Putamen (tissue), 1 donor: ENCODE measurements around the gene FAM217B.
A peak's percentile ranks its signal among the peaks of the same experiment; 100 is the strongest.

Experiments used
- DNase-seq: peaks from one replicate; pipeline ENCODE4 v3.0.0-alpha.2; 2016; ENCODE audit warnings: low spot score

Gene FAM217B

GRCh38 chr20:59940129-59940955 lies at the start of gene FAM217B, which contains the start of gene PPP1R3D:
TSS of gene FAM217B (plus strand) at chr20:59940389. CDS start at chr20:59943944, 3,555 bp downstream.
TSS of gene PPP1R3D (minus strand) at chr20:59940305. CDS start at chr20:59939931, 374 bp downstream.
- DNase-seq = peak; percentile 94

DNA sequence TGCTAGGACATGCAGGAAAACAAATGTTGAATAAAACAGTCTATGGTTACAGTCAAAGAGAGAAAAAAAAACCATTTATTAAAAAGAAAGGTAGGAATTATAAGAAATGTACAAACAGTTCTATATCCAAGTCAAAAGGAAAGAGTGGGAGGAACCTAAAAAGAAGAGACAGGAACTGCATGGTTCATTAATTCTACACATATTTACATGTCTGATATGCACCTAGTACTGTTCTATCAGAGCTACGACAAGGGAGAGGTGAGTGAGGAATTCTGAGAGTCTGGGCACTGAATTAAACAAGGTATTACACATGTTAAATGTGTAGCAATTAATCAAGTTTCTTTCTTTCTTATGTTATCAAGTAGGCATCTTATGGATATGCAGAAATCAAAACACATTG lies 48.6 kb upstream of the FAM217B start:
- DNase-seq = peak; percentile 18

DNA sequence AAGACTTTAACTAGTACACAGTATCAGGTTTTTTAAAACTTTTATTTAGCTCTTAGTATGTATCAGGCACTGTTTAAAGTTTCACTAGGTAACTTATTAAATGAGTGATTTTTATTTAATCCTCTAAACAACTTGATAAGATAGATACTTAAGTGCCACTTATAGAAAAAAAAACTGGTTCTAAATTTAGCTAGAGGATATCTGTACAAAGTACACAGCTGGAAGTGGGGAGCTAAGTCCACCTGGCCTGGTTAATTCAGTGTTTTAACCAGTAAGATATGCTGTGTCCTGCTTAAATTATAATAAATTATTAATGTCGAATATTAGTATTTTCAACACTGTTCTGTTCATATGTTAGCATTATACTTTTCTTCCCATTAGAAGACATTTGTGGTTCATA lies 44.3 kb upstream of the FAM217B start:
- DNase-seq = no peak

DNA sequence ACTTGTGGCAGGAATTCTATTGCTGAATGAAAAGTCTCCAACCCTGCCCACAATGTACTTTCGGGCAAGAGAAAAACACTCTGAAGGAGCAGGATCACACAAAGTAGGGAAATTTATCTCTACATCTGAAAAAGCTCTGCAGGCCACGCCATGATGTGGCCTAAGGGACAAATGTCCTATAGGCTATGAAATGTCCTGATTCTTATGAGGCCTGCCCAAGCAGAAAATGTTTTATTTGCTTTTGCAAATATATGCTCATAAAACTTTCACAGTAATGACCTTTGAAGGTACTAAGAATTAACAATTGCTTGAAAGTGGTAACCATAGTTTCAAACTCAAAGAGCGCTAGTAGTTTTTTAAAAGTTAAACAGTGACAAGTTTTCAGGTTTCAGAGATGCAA lies 37.7 kb upstream of the FAM217B start:
- DNase-seq = no peak

- no peak for DNase-seq
Observed at GRCh38 chr20:59903621-59904020, 36.6 kb upstream of the FAM217B start.

- DNase-seq = no peak
Observed at GRCh38 chr20:59908855-59909254, 31.3 kb upstream of the FAM217B start.

- DNase-seq = no peak
Observed at GRCh38 chr20:59911041-59911440, 29.1 kb upstream of the FAM217B start.

GRCh38 chr20:59912609-59913008 lies 27.6 kb upstream of the FAM217B start:
- no peak for DNase-seq

- DNase-seq = no peak
Observed at GRCh38 chr20:59920944-59921343, 19.2 kb upstream of the FAM217B start.

GRCh38 chr20:59923514-59923913 lies 16.7 kb upstream of the FAM217B start:
- no peak for DNase-seq

- DNase-seq = no peak
Observed at GRCh38 chr20:59925359-59925758, 14.8 kb upstream of the FAM217B start.

DNA sequence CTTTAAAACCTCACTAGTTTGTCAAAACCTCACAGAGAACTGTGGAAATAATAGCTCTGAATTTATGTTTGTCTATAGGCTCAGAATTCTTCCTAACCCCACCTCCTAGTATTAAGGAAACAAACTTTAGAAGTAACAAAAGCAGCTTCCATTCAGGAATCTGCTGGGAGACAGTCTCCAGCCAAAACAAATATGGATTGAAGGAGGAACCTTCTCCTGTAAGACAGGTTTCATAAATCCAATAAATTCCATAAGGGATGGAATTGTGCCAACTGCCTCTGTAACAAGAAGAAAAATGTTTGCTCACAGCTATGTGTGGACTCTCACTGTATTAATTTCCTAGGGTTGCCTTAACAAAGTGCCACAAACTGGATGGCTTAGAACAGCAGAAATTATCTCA lies 14.3 kb upstream of the FAM217B start:
- no peak for DNase-seq

- DNase-seq = no peak
Observed at GRCh38 chr20:59931511-59932312, 8.5 kb upstream of the FAM217B start.

DNA sequence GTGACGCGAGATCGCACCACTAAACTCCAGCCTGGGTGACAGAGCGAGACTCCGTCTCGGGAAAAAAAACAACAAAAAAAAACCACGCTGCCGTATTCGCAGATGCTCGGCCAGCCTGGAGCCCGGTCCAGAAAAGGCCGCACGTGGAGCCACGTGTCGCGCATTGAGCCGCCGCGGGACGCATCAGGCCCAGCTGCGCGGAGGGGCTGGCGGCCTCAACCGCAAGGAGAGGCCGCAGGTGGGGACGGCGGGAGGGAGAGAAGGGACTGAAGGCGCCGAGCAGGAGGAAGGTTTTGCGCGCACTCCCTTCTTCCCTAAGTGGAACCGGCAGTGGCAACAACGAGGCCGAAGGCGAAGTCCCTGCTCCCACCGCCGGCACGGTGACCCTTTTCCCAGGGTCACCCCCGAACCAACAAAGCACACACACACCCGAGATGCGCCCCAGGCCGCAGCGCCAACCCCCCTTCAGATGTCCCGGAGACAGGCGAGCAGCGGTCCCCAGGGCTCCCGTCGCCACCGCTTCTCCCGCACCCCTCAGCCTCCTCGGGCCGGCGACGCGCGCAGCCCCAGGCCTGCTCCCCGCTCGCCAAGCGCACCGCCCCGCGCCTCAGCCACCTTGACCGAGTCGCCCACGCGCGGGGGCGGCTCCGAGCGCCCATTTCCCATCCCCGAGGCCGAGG lies 7.4 kb upstream of the FAM217B start:
- no peak for DNase-seq

GRCh38 chr20:59933296-59933848 lies 6.8 kb upstream of the FAM217B start, which contains the start of gene SYCP2:
TSS of gene SYCP2 (minus strand) at chr20:59933637. CDS start at chr20:59922413, 11,224 bp downstream.
- no peak for DNase-seq

DNA sequence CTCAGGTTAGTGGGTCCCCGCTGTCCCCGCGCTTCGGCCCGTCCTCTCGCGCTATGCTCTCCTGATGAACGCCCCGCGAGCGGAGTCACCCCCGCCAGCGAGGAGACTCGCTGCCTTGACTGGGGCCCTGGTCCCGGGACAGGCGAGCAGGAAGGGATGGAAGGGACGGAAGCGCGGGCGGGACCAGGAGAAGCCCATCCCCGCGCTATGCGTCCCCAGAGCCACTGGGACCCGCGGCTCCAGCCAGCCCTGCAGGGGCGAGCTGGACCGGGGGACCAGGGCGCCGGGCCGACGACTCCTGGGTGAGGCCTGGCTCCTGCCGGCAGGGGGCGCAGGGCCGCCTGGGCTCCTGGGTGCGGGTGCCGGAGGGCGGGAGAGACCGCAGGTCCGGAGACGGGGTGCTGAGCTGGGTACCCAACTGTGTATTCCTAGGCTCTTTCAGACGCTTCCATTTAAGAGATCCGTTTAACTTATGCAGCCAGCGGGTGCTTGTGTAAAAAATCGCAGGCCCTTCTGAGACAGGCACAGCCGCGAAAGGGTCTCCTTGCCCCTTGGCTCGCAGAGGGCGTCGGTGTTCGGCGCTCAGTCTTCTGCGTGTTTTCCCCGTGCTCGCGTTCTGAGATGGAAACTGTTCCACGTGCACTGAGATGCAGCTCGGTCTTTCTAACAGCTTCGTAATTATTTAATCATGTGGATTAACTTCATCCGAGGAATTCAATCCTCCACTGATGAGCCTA lies 6.2 kb upstream of the FAM217B start:
- DNase-seq = peak; percentile 77

DNA sequence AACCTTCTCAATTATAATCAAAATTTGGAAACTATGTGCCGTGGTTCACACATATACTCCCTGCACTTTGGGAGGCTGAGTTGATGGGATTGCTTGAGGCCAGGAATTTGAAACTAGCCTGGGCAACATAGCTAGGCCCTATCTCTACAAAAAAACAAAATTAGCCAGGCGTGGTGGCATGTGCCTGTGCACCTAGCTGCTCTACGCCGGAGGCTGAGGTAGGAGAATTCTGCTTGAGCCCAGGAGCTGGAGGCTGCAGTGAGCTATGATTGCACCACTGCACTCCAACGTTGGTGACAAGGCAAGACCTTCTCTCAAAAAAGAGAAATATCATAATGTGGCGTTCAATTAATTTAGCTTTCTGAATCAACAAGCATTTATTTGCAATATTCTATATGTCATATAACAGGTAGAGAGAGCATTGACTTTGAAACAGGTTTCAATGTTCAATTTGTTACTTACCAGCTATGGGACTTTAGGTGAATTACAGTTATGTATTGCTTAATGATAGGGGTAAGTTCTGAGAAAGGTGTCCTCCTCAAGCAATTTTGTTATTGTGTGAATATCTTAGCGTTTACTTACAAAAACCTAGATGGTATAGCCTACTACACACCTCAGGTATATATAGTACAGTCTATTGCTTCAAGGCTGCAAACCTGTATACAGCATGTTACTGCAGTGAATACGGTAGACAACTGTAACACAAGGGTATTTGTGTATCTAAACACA lies 4.6 kb upstream of the FAM217B start:
- no peak for DNase-seq

DNA sequence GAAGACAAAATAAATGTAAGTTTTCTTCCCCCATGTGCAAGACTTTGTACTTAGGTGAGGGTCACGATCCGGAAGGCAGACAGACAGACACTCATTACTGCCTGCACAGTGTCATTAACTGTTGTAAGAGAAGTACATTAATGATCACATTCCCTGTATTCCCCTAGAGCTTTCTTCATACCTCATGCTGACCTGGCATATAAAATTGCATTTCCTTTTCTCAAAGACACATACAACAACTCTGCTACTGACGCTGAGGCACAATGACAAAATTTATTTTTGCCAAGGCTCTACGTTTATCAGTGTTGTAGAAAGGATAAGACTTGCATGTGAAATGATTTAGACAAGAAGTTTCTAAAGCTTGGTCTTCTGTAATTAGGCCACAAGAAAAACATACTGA lies 3.8 kb upstream of the FAM217B start:
- no peak for DNase-seq

GRCh38 chr20:59937150-59937549 lies 3.0 kb upstream of the FAM217B start:
- DNase-seq = no peak

- no peak for DNase-seq
Observed at GRCh38 chr20:59938221-59938620, 2.0 kb upstream of the FAM217B start.

DNA sequence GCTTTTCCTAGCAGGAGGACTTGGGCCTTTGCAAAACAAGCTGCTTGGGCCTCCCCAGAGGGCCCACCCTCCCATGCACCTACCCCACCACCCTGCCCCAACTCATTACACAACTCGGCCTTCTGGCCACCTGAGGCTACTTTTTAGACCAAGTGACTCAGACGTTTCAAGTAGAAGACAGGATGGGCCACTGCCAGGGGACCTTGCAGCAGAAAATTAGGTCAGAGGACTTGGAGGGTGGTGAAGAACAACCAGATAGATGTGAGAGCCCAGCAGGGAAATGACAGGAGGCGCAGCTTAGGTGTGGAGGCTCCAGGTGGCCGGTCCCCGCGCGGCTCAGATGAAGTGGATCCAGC lies 1.5 kb upstream of the FAM217B start:
- no peak for DNase-seq
